ENCODE results near the gene ACAD10.
A peak's percentile ranks its signal among the peaks of the same experiment; 100 is the strongest.
"Not testable (repeated sequence)": the region's sequence is repeated elsewhere in the genome, so short reads cannot be mapped to it uniquely, and the experiment has no call there.

Gene ACAD10

DNA sequence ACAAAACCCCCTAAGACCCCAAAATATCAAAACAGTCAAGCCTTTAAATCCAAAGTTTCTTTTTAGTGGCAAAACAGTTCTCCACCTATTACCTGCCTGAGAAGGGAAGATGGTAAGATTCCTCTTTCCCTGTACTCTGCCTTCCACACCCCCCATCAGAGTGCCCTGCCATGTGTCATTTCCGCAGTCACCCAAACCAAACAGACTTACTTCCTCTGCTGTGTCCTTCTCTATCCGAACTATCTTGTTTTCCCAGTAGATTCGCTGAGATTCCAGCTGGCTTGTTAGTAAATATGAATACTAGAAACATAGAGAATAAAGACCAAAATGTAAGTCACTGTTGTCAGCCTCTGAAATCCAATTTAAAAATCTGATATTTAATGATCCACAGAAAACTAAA is 30.5 kb upstream of the ACAD10 start:
- H3K4me3 ChIP-seq (ENCODE audit: low read depth, low read length) = no peak overlapping the region
- no peaks in the 10 kb centered on the region for H3K79me2 ChIP-seq (ENCODE audit: control insufficient read depth, insufficient read depth, low read length, unreplicated experiment)
- H3K27ac ChIP-seq (ENCODE audit: low read depth, low read length) = no peak overlapping the region
- no peak overlapping the region for H2AFZ ChIP-seq (ENCODE audit: low read length, unreplicated experiment)
- no peaks in the 10 kb centered on the region for H3K27me3 ChIP-seq (ENCODE audit: insufficient read depth, low read length)
- no peaks in the 10 kb centered on the region for H3K4me1 ChIP-seq (ENCODE audit: control insufficient read depth, insufficient read depth, low read length, unreplicated experiment)
- H3K36me3 ChIP-seq (ENCODE audit: insufficient read depth, low read length) = peaks cover 18% of the 10 kb centered on the region

DNA sequence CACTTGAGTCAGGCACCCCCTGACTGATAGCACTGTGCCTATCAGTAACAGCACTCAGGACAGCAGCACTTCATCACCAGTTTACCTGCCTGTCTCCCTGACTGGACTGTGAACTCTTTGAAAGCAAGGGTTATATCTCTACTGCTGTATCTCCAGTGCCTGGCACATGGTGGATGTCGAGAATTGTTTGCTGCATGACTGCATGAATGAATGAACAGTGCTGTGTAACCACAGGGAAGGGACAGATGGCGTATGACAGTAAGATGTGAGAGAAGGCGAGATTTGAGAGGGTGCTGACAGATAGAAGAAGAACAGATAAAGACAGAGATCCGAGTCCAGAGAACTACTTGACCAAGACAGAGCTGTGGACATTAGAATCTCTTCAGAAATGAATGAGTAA is 29.8 kb upstream of the ACAD10 start:
- Histone ChIP-seq H3K36me3 (ENCODE audit: insufficient read depth, low read length) (peaks cover 18% of the 10 kb centered on the region), H3K27ac (ENCODE audit: low read depth, low read length) (no peak overlapping the region), H3K4me3 (ENCODE audit: low read depth, low read length) (no peak overlapping the region), H3K4me1 (ENCODE audit: control insufficient read depth, insufficient read depth, low read length, unreplicated experiment) (no peaks in the 10 kb centered on the region), H3K27me3 (ENCODE audit: insufficient read depth, low read length) (no peaks in the 10 kb centered on the region), H2AFZ (ENCODE audit: low read length, unreplicated experiment) (no peak overlapping the region), H3K79me2 (ENCODE audit: control insufficient read depth, insufficient read depth, low read length, unreplicated experiment) (no peaks in the 10 kb centered on the region)

DNA sequence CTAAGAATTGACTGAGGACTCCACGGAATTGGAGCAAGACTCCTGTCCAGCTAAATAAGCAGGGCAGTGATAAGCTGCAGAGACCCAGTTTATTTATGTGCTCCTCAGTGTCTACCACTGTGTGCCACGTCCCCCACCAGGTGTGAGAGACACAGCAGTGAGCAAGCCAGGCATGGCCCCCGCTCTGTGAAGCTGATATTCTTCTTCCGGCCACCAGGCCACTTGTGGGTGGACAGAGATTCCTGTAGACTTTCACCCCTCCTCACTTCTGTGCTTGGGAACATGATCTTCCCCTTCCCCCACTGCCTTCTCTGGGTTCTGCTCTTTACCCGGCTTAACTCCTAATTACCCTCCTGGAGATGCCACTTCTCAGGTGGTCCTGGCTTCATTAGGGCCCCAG is 21.4 kb upstream of the ACAD10 start:
- Histone ChIP-seq H3K4me1 (ENCODE audit: control insufficient read depth, insufficient read depth, low read length, unreplicated experiment) (no peaks in the 10 kb centered on the region), H3K36me3 (ENCODE audit: insufficient read depth, low read length) (peaks cover 8% of the 10 kb centered on the region; the same call in 1 of the 2 replicates)

GRCh38 chr12:111664961-111665865 is 20.6 kb upstream of the ACAD10 start:
- Histone ChIP-seq H2AFZ (ENCODE audit: low read length, unreplicated experiment) (no peak overlapping the region), H3K27me3 (ENCODE audit: insufficient read depth, low read length) (no peaks in the 10 kb centered on the region), H3K27ac (ENCODE audit: low read depth, low read length) (no peak overlapping the region), H3K36me3 (ENCODE audit: insufficient read depth, low read length) (peaks cover 11% of the 10 kb centered on the region; the same call in 1 of the 2 replicates), H3K79me2 (ENCODE audit: control insufficient read depth, insufficient read depth, low read length, unreplicated experiment) (no peaks in the 10 kb centered on the region), H3K4me1 (ENCODE audit: control insufficient read depth, insufficient read depth, low read length, unreplicated experiment) (no peaks in the 10 kb centered on the region), H3K4me3 (ENCODE audit: low read depth, low read length) (no peak overlapping the region)

More for the DNA sequence above, 21.4 kb upstream of the ACAD10 start:
- no peak overlapping the region for H3K27ac ChIP-seq (ENCODE audit: low read depth, low read length)
- H3K27me3 ChIP-seq (ENCODE audit: insufficient read depth, low read length) = no peaks in the 10 kb centered on the region
- H3K4me3 ChIP-seq (ENCODE audit: low read depth, low read length) = no peak overlapping the region
- H3K79me2 ChIP-seq (ENCODE audit: control insufficient read depth, insufficient read depth, low read length, unreplicated experiment) = no peaks in the 10 kb centered on the region
- H2AFZ ChIP-seq (ENCODE audit: low read length, unreplicated experiment) = no peak overlapping the region

GRCh38 chr12:111672822-111673381 is 13.0 kb upstream of the ACAD10 start:
- Histone ChIP-seq H3K4me1 (ENCODE audit: control insufficient read depth, insufficient read depth, low read length, unreplicated experiment) (no peaks in the 10 kb centered on the region), H2AFZ (ENCODE audit: low read length, unreplicated experiment) (no peak overlapping the region), H3K4me3 (ENCODE audit: low read depth, low read length) (no peak overlapping the region), H3K27me3 (ENCODE audit: insufficient read depth, low read length) (no peaks in the 10 kb centered on the region), H3K79me2 (ENCODE audit: control insufficient read depth, insufficient read depth, low read length, unreplicated experiment) (no peaks in the 10 kb centered on the region), H3K27ac (ENCODE audit: low read depth, low read length) (no peak overlapping the region), H3K36me3 (ENCODE audit: insufficient read depth, low read length) (peaks cover 12% of the 10 kb centered on the region; the same call in 1 of the 2 replicates)

DNA sequence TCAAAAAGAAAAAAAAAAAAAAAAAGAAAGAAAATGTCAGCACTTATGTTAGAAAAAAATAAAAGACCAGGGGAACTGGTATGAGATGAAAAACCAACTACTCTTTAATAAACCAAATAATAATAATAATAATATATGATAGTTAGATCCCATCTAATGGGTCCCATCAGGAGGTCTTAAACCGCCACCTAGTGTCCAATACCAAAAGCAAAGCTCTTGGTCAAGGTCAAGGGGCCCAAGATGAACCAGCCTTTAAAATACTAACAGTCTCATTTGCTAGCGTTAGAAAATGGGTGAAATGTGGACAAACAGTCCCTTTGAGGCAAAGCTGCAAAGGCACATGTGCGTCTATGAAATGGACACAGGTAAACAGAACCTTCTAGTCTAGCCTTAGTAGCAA is 12.3 kb upstream of the ACAD10 start:
- Histone ChIP-seq H3K36me3 (ENCODE audit: insufficient read depth, low read length) (peaks cover 12% of the 10 kb centered on the region; the same call in 1 of the 2 replicates), H2AFZ (ENCODE audit: low read length, unreplicated experiment) (no peak overlapping the region), H3K79me2 (ENCODE audit: control insufficient read depth, insufficient read depth, low read length, unreplicated experiment) (no peaks in the 10 kb centered on the region), H3K4me3 (ENCODE audit: low read depth, low read length) (no peak overlapping the region), H3K4me1 (ENCODE audit: control insufficient read depth, insufficient read depth, low read length, unreplicated experiment) (no peaks in the 10 kb centered on the region), H3K27me3 (ENCODE audit: insufficient read depth, low read length) (no peaks in the 10 kb centered on the region), H3K27ac (ENCODE audit: low read depth, low read length) (no peak overlapping the region)

DNA sequence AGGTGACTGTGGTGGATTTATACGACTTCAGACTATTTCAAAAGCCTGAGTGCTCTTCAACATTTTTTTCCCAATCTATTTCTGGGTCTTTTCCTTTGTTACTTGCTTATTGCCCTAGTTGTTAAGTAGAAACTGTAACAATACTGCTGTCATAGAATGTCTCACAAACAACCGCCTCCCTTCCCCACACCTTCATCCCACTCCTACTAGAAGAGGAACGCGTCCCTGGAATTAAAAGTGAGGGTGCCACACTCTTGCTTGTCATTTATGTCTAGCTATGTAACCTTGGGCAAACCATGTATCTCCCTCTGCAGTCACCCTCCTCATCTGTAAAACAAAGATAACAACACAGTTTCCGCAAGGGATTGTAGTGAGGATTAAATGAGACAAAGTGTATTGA is 8.7 kb upstream of the ACAD10 start:
- Histone ChIP-seq H3K27me3 (ENCODE audit: insufficient read depth, low read length) (no peaks in the 10 kb centered on the region), H2AFZ (ENCODE audit: low read length, unreplicated experiment) (no peak overlapping the region), H3K27ac (ENCODE audit: low read depth, low read length) (no peak overlapping the region), H3K36me3 (ENCODE audit: insufficient read depth, low read length) (peaks cover 24% of the 10 kb centered on the region), H3K4me3 (ENCODE audit: low read depth, low read length) (no peak overlapping the region), H3K79me2 (ENCODE audit: control insufficient read depth, insufficient read depth, low read length, unreplicated experiment) (no peaks in the 10 kb centered on the region), H3K4me1 (ENCODE audit: control insufficient read depth, insufficient read depth, low read length, unreplicated experiment) (no peaks in the 10 kb centered on the region)

DNA sequence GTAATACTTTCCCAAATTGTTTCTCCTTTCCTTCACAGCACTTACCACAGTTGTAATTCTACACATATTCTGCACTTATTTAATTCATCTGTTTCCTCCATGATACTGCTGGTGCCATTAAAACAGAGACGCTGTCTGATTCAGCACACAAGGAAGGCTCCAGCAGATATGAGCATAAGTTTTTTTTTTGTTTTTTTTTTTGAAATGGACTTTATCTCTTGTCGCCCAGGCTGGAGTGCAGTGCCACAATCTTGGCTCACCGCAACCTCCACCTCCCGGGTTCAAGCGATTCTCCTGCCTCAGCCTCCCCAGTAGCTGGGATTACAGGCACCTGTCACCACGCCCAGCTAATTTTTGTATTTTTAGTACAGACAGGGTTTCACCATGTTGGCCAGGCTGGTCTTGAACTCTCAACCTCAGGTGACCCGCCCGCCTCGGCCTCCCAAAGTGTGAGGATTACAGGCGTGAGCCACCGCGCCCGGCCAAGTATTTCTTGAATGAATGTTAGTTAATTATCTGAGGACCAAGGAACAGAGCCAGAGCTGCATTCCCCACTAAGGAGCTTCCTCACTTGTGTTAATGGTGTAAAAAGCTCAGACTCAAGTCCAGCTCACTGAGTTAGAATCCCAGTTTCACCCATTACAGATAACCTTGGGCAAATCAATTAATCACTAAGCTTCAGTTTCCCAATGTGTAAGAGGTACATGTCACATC is 1.2 kb upstream of the ACAD10 start:
- not testable (repeated sequence) for H2AFZ ChIP-seq (ENCODE audit: low read length, unreplicated experiment); H3K27ac ChIP-seq (ENCODE audit: low read depth, low read length); H3K27me3 ChIP-seq (ENCODE audit: insufficient read depth, low read length)
- Histone ChIP-seq H3K4me1 (ENCODE audit: control insufficient read depth, insufficient read depth, low read length, unreplicated experiment) (peaks cover 13% of the 10 kb centered on the region), H3K4me3 (ENCODE audit: low read depth, low read length) (peak overlapping the region; percentile 84), H3K79me2 (ENCODE audit: control insufficient read depth, insufficient read depth, low read length, unreplicated experiment) (peaks cover 42% of the 10 kb centered on the region), H3K36me3 (ENCODE audit: insufficient read depth, low read length) (peaks cover 23% of the 10 kb centered on the region)

DNA sequence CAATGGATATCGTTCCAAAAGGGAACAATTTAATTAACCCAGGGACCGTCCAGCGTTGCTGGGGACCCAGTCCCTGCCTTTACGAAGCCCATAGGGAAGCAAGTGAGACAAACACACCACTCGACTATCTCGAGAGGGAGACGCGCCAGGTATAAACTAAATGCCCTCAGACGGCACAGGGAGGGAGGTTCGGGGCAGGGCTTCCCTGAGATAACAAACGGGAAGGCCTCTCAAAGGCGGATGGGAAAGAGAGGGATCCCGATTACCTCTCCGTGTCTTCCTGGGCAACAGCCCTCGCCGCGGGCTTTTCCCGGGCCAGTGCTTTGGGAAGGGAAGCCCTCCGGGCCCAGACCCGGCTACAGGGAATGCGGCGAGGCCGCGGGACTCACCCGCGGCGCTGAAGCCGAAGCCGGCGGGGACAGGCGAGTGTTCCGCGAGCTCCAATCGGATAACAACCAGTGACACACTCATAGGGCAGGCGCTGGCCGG is 487 bp upstream of the ACAD10 start:
- peak overlapping the region; percentile 84 for H3K4me3 ChIP-seq (ENCODE audit: low read depth, low read length)
- H3K4me1 ChIP-seq (ENCODE audit: control insufficient read depth, insufficient read depth, low read length, unreplicated experiment) = peaks cover 13% of the 10 kb centered on the region
- H3K79me2 ChIP-seq (ENCODE audit: control insufficient read depth, insufficient read depth, low read length, unreplicated experiment) = peaks cover 42% of the 10 kb centered on the region
- H3K36me3 ChIP-seq (ENCODE audit: insufficient read depth, low read length) = peaks cover 23% of the 10 kb centered on the region
- H3K27me3 ChIP-seq (ENCODE audit: insufficient read depth, low read length) = no peaks in the 10 kb centered on the region
- peak overlapping the region; percentile 76 for H2AFZ ChIP-seq (ENCODE audit: low read length, unreplicated experiment)
- peak overlapping the region; percentile 54; the same call in 1 of the 2 replicates for H3K27ac ChIP-seq (ENCODE audit: low read depth, low read length)

DNA sequence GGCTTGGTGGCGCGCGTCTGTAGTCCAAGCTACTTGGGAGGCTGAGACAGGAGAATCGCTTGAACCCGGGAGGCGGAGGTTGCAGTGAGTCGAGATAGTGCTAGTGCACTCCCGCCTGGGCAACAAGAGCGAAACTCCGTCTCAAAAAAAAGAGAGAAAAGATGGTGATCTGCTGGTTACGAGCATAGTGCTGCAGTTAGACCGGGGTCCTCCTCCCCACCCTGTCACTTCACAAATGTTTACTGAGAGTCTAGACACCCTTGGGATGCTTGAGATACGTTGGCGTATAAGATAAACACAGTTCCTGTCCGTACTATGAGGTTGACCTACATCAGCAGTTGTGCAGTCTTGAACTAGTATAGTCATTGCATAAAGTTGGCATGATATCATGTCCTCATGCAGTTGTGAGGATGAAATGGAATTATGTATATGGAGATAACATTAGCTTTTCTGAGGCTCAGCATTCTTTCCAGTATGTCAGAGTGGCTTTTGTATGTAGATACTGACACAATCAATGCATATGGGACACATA is 787 bp downstream of the ACAD10 start:
- Histone ChIP-seq H3K4me3 (ENCODE audit: low read depth, low read length) (peak overlapping the region; percentile 84), H3K4me1 (ENCODE audit: control insufficient read depth, insufficient read depth, low read length, unreplicated experiment) (peaks cover 13% of the 10 kb centered on the region), H3K27ac (ENCODE audit: low read depth, low read length) (no peak overlapping the region), H3K79me2 (ENCODE audit: control insufficient read depth, insufficient read depth, low read length, unreplicated experiment) (peaks cover 42% of the 10 kb centered on the region), H3K36me3 (ENCODE audit: insufficient read depth, low read length) (peaks cover 13% of the 10 kb centered on the region; the same call in 1 of the 2 replicates), H2AFZ (ENCODE audit: low read length, unreplicated experiment) (no peak overlapping the region), H3K27me3 (ENCODE audit: insufficient read depth, low read length) (no peaks in the 10 kb centered on the region)

All from ACC112 (cell line).